ENCODE measurements around the gene UBE3C.

The UBE3C gene

DNA sequence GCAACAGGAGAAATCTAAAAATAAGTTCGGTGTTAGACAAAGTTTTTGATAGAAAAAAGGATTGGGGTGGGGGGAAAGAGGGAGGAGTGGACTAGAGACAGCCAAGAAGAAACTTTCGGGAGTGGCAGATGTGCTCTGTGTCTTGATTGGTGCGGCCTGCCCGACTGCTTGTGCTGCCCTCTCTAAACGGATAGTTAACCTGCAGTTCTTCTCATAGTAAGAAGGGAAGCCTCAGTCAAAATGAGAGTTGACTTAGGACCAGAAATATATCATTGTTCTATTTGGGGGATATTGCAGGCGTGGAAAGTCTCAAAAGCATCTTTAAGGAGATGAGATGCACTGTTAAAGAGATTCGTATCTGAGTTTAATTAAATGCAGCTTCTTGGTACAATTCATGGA lies 39.3 kb downstream of the UBE3C start:
- Mint-ChIP-seq H3K4me1 (ENCODE audit: low read depth) (no peaks in the 10 kb centered on the region), H3K9me3 (no peaks in the 10 kb centered on the region), H3K36me3 (ENCODE audit: low read depth) (peaks cover 26% of the 10 kb centered on the region), H3K27me3 (ENCODE audit: low read depth) (no peaks in the 10 kb centered on the region), H3K27ac (no peak overlapping the region), H3K4me3 (no peak overlapping the region)

- H3K9me3 Mint-ChIP-seq: no peaks in the 10 kb centered on the region
- H3K4me3 Mint-ChIP-seq: no peak overlapping the region
- H3K27ac Mint-ChIP-seq: no peak overlapping the region
- no peaks in the 10 kb centered on the region for H3K4me1 Mint-ChIP-seq (ENCODE audit: low read depth)
- no peaks in the 10 kb centered on the region for H3K27me3 Mint-ChIP-seq (ENCODE audit: low read depth)
- H3K36me3 Mint-ChIP-seq (ENCODE audit: low read depth): peaks cover 38% of the 10 kb centered on the region
These were observed 45.1 kb downstream of the UBE3C start for GRCh38 chr7:157183832-157184231.

GRCh38 chr7:157188091-157188665 lies 49.5 kb downstream of the UBE3C start:
- no peaks in the 10 kb centered on the region for H3K9me3 Mint-ChIP-seq
- no peaks in the 10 kb centered on the region for H3K27me3 Mint-ChIP-seq (ENCODE audit: low read depth)
- peaks cover 44% of the 10 kb centered on the region for H3K36me3 Mint-ChIP-seq (ENCODE audit: low read depth)
- no peak overlapping the region for H3K4me3 Mint-ChIP-seq
- no peak overlapping the region for H3K27ac Mint-ChIP-seq
- no peaks in the 10 kb centered on the region for H3K4me1 Mint-ChIP-seq (ENCODE audit: low read depth)

GRCh38 chr7:157189405-157189804 lies 50.7 kb downstream of the UBE3C start:
- Mint-ChIP-seq H3K4me3 (no peak overlapping the region), H3K36me3 (ENCODE audit: low read depth) (peaks cover 43% of the 10 kb centered on the region), H3K9me3 (no peaks in the 10 kb centered on the region), H3K27ac (no peak overlapping the region), H3K4me1 (ENCODE audit: low read depth) (no peaks in the 10 kb centered on the region), H3K27me3 (ENCODE audit: low read depth) (no peaks in the 10 kb centered on the region)

DNA sequence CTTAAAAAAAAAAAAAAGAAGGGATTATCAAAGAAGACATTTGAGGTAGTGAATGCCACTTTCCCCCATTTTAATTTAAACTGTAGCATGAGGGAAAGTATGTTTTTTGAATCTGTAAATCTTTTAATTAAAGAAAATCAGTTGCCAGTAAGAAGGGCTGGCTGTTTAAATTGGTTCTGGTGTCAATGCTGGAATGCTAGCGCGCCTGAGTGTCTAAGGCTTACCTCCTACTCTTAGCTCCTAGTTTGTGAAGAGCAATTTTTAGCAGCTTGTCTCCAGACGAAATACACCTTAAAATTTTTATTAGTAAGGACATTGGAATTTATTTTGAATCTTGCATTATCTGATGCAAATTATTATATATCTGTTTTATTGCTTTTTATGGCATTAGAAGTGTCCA lies 54.1 kb downstream of the UBE3C start:
- Mint-ChIP-seq H3K27ac (no peak overlapping the region), H3K9me3 (no peaks in the 10 kb centered on the region), H3K27me3 (ENCODE audit: low read depth) (no peaks in the 10 kb centered on the region), H3K36me3 (ENCODE audit: low read depth) (peaks cover 37% of the 10 kb centered on the region), H3K4me1 (ENCODE audit: low read depth) (peaks cover 1% of the 10 kb centered on the region), H3K4me3 (no peak overlapping the region)

DNA sequence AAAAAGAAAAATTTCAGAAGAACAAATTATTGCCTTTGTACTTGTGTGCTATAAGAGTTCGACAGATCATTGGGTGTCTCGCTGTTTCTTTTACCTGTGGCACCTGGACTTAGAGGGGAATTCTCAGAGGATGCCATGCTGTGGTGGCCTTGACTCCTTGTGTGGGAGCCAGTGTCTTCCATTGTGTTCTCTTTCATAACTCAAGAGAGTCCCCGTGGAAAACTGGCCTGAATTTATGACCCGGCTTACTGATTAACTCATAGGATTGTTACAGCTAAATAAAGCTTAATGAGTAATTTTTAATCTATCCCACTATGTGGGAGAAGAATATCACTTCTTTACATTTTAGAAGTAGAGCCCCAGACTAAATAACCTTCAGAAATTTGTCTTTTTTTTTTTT lies 54.5 kb downstream of the UBE3C start:
- no peaks in the 10 kb centered on the region for H3K9me3 Mint-ChIP-seq
- H3K36me3 Mint-ChIP-seq (ENCODE audit: low read depth): peaks cover 35% of the 10 kb centered on the region
- no peak overlapping the region for H3K4me3 Mint-ChIP-seq
- H3K27ac Mint-ChIP-seq: no peak overlapping the region
- no peaks in the 10 kb centered on the region for H3K27me3 Mint-ChIP-seq (ENCODE audit: low read depth)
- H3K4me1 Mint-ChIP-seq (ENCODE audit: low read depth): peaks cover 1% of the 10 kb centered on the region

DNA sequence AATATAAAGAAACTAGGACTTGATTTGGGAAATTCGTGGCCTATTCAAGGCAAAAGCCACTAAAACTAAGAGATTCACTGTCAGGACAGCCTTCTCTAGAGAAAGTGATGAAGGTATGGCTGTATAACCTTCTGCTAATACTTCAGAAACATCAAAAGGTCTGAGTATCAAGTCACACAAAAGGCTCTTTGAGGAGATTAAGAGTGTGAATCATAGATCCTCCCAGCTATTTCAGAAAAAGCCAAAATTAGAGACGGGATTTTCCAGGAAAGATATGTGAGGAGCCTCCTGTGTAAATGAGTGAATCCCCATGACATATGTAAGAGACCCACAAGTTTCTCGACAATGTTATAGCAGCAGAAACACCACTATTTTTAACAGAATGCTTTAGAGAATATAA lies 56.2 kb downstream of the UBE3C start:
- H3K9me3 Mint-ChIP-seq: no peaks in the 10 kb centered on the region
- peaks cover 1% of the 10 kb centered on the region for H3K4me1 Mint-ChIP-seq (ENCODE audit: low read depth)
- H3K27me3 Mint-ChIP-seq (ENCODE audit: low read depth): no peaks in the 10 kb centered on the region
- H3K4me3 Mint-ChIP-seq: no peak overlapping the region
- H3K27ac Mint-ChIP-seq: no peak overlapping the region
- peaks cover 30% of the 10 kb centered on the region for H3K36me3 Mint-ChIP-seq (ENCODE audit: low read depth)

DNA sequence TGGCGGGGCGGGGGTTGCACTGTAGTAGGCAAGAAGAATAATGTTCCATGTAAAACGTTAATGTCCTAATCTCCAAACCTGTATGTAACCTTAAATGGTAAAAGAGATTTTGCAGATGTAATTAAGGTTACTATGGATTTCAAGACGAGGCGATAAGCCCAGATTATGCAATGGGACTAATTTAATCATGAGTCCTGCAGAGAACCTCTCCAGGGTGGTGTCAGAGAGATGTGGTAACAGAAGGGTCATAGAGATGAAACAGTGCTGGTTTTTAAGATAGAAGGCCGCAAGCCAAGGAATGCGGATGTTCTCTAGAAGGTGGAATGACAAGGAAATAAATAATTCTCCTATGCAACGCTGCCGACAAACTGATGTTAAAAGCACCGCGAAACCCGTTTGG lies 57.1 kb downstream of the UBE3C start:
- H3K36me3 Mint-ChIP-seq (ENCODE audit: low read depth): peaks cover 24% of the 10 kb centered on the region
- no peaks in the 10 kb centered on the region for H3K9me3 Mint-ChIP-seq
- peaks cover 1% of the 10 kb centered on the region for H3K4me1 Mint-ChIP-seq (ENCODE audit: low read depth)
- H3K27me3 Mint-ChIP-seq (ENCODE audit: low read depth): no peaks in the 10 kb centered on the region
- H3K27ac Mint-ChIP-seq: no peak overlapping the region
- H3K4me3 Mint-ChIP-seq: no peak overlapping the region

- Mint-ChIP-seq H3K9me3 (no peaks in the 10 kb centered on the region), H3K27ac (no peak overlapping the region), H3K36me3 (ENCODE audit: low read depth) (peaks cover 26% of the 10 kb centered on the region), H3K27me3 (ENCODE audit: low read depth) (no peaks in the 10 kb centered on the region), H3K4me3 (no peak overlapping the region), H3K4me1 (ENCODE audit: low read depth) (no peaks in the 10 kb centered on the region)
These were observed 65.4 kb downstream of the UBE3C start for GRCh38 chr7:157204134-157204533.

- Mint-ChIP-seq H3K36me3 (ENCODE audit: low read depth) (peaks cover 24% of the 10 kb centered on the region), H3K9me3 (no peaks in the 10 kb centered on the region), H3K27me3 (ENCODE audit: low read depth) (no peaks in the 10 kb centered on the region), H3K4me1 (ENCODE audit: low read depth) (no peaks in the 10 kb centered on the region), H3K27ac (no peak overlapping the region), H3K4me3 (no peak overlapping the region)
These were observed 66.7 kb downstream of the UBE3C start for GRCh38 chr7:157205438-157205837.

DNA sequence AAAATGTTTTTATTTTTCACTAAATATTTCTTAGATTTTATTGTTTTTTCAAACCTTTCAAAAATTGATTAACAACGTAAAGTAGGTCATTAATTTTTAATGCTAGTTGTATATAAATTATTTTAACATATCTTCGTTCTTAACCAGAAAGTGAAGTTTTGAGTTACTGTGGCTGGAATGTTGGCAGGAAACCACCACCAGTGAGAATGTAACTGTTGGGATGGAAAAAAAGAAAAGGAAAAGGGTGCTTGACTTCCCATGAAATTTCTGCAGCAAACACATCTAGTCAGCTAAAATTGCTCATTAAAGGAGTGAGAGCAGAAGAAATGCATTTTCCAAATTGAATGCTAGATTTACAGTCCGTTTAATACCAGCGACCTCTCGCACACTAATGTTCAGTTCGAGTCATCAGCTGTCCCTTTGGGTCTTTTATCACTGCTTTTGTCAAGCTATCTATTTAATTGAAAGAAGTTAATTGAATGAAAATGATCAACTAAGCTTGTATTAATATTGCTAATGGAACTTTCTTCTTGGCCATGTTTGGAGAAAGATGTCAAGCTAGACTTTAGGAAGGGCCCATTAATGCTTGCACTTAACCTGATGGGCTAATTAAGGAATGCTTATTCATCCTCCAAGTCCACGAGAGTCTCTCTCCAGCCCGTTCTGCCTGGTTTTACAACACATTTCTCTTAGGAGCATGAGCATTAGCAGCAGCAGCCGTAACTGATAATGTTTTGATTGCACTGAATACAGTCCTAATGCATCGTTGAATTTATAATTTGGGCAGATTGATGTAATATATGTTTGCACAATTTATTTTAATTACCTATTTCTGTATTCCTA lies 70.1 kb downstream of the UBE3C start:
- Mint-ChIP-seq H3K4me1 (ENCODE audit: low read depth) (peaks cover 3% of the 10 kb centered on the region), H3K27me3 (ENCODE audit: low read depth) (no peaks in the 10 kb centered on the region), H3K27ac (no peak overlapping the region), H3K4me3 (no peak overlapping the region), H3K9me3 (no peaks in the 10 kb centered on the region), H3K36me3 (ENCODE audit: low read depth) (peaks cover 30% of the 10 kb centered on the region)

GRCh38 chr7:157210682-157211081 lies 72.0 kb downstream of the UBE3C start:
- Mint-ChIP-seq H3K4me1 (ENCODE audit: low read depth) (peaks cover 3% of the 10 kb centered on the region), H3K36me3 (ENCODE audit: low read depth) (peaks cover 27% of the 10 kb centered on the region), H3K27me3 (ENCODE audit: low read depth) (no peaks in the 10 kb centered on the region), H3K9me3 (no peaks in the 10 kb centered on the region), H3K27ac (no peak overlapping the region), H3K4me3 (no peak overlapping the region)

DNA sequence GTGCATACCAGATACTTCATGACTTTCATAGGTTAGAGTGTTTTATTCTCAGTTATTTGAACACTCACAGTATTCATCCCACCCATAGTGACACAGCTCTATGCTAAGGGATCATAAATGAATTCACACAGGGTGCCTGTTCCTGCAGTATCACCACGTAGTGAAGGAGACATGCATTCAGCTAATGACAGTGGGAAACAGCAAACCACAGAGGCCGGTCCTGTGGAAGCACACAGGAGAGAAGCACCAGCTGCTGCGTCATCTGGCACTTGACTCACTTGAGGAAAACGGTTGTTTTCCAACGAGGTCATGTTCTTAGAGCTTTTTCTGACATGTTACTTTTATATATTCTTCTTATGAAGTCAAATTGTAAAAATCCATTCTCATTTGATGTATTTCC lies 73.0 kb downstream of the UBE3C start:
- Mint-ChIP-seq H3K4me3 (no peak overlapping the region), H3K27me3 (ENCODE audit: low read depth) (no peaks in the 10 kb centered on the region), H3K4me1 (ENCODE audit: low read depth) (peaks cover 3% of the 10 kb centered on the region), H3K36me3 (ENCODE audit: low read depth) (peaks cover 29% of the 10 kb centered on the region), H3K9me3 (no peaks in the 10 kb centered on the region), H3K27ac (no peak overlapping the region)

DNA sequence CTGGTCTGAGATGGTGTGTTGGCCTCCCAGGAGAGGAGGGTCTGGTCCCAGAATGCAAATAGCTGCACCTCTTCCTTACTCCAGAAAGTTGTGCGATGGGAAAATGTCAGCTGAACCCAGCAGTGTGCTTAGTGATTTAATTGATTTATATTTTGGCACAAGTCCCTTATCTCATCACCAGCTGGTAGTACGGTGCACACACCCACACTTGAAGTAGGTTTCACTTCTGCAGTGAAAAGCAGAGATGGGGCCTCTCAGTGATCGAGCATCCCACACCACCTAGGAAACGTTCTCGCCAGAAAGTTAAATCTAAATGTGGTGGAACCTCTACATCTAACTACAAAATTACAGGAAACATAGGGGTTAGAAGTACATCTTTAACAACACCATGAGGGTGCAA lies 80.4 kb downstream of the UBE3C start:
- H3K4me3 Mint-ChIP-seq: no peak overlapping the region
- H3K27me3 Mint-ChIP-seq (ENCODE audit: low read depth): no peaks in the 10 kb centered on the region
- no peaks in the 10 kb centered on the region for H3K9me3 Mint-ChIP-seq
- peaks cover 2% of the 10 kb centered on the region for H3K4me1 Mint-ChIP-seq (ENCODE audit: low read depth)
- no peak overlapping the region for H3K27ac Mint-ChIP-seq
- peaks cover 24% of the 10 kb centered on the region for H3K36me3 Mint-ChIP-seq (ENCODE audit: low read depth)

GRCh38 chr7:157220916-157221569 lies 82.3 kb downstream of the UBE3C start:
- no peak overlapping the region for H3K4me3 Mint-ChIP-seq
- no peaks in the 10 kb centered on the region for H3K9me3 Mint-ChIP-seq
- H3K4me1 Mint-ChIP-seq (ENCODE audit: low read depth): peaks cover 2% of the 10 kb centered on the region
- H3K36me3 Mint-ChIP-seq (ENCODE audit: low read depth): peaks cover 28% of the 10 kb centered on the region
- H3K27ac Mint-ChIP-seq: no peak overlapping the region
- H3K27me3 Mint-ChIP-seq (ENCODE audit: low read depth): no peaks in the 10 kb centered on the region
